Breast epithelium (tissue), 3 donors: ENCODE results near the gene KRT40.

Source experiments
- CTCF ChIP-seq, 3 donors: fragments of 450-650 bp; IDR thresholded peaks; one replicate each; pipeline ENCODE4 v1.5.1; 2016 to 2017; ENCODE audit warnings: antibody characterized with exemption in 3 of 3, mild to moderate bottlenecking in 3 of 3, moderate library complexity in 3 of 3
- POLR2A ChIP-seq: fragments of 450-650 bp; IDR thresholded peaks from one replicate; pipeline ENCODE4 v1.6.1; 2016; ENCODE audit warnings: antibody characterized with exemption, mild to moderate bottlenecking, moderate library complexity
- POLR2AphosphoS5 ChIP-seq, 3 donors: sonication (generic); formaldehyde crosslinking; IDR thresholded peaks; one replicate each; pipeline ENCODE4 v1.6.1; 2017; ENCODE audit warnings: antibody characterized with exemption in 3 of 3

DNA sequence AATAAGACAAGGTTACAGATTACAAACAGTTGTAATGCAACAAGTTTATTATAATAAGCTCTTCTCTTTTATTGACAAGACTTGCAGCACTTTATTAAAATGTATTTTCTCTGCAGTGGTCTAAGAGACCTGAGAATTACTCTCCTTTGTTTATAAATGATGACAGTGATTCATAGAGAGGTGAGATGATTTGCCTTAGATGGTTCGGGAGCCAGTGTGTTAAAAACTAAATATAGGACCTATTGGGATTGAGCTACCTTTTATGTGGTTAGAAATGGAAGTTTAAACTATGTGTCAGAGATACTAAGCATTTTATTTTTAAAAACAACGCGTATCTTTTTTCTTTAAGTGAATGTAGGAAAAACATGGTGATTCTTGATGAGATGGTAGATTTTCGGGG is 12.7 kb upstream of the KRT40 start:
- TF ChIP-seq CTCF (IDR thresholded peaks at IDR 0.05), result no peak
- no peak for TF ChIP-seq POLR2A
- no peak for TF ChIP-seq POLR2AphosphoS5 (IDR thresholded peaks at IDR 0.05)
